NCI-H82 treated with DMSO at 0.1 percent for 48 hours (cell line): ENCODE data around the gene SPIB.
"Not testable (repeated sequence)": the region's sequence is repeated elsewhere in the genome, so short reads cannot be mapped to it uniquely, and the experiment has no call there.

Experiments used
- DNase-seq: peaks from one replicate; lab custom pipeline; 2025; ENCODE audit not compliant: unreplicated experiment; lab: John Stamatoyannopoulos, UW

SPIB gene

GRCh38 chr19:50418176-50419021 is at the start of gene SPIB:
Gene SPIB (plus strand): TSS chr19:50418938. CDS start chr19:50418963, 25 bp downstream.
- no peak for DNase-seq

GRCh38 chr19:50371914-50372475 is 46.7 kb upstream of the SPIB start:
- DNase-seq = no peak

DNA sequence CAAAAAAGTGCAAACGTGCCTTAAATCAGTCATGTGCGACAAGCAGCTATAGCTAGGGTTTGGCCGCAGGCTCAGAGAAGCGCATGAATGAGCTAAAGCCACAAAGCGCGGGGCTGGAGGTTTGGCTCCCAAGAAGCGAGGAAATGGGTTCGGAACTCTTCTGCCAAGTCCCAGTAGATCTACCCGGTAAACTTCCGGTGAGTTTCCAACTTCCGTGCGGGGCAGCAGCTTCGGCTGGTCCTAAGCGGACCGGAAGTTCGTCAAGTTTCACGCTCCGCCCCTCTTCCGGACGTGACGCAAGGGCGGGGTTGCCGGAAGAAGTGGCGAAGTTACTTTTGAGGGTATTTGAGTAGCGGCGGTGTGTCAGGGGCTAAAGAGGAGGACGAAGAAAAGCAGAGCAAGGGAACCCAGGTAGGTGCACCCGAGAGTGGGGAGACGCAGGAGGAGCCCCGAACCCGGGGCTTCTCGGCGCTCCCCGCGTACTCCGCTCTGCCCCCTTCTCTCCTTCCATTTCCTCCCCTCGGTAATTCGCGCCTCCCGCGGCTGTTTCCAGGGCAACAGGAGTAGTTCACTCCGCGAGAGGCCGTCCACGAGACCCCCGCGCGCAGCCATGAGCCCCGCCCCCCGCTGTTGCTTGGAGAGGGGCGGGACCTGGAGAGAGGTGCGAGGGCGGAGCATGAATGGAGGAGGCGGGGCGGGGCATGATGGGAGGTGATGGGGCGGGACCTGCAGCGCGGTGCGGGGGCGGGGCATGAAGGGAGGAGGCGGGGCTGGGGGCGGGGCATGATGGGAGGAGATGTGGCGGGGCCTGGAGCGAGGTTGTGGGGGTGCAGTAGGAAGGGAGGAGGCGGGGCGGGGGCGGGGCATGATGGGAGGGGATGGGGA is 42.3 kb upstream of the SPIB start, which contains the start of gene NR1H2:
NR1H2 (plus strand) TSS at position 292 of the 885 bp plus-strand sequence. CDS start 1,149 bp downstream, outside the sequence.
- DNase-seq = peak; percentile 85

DNA sequence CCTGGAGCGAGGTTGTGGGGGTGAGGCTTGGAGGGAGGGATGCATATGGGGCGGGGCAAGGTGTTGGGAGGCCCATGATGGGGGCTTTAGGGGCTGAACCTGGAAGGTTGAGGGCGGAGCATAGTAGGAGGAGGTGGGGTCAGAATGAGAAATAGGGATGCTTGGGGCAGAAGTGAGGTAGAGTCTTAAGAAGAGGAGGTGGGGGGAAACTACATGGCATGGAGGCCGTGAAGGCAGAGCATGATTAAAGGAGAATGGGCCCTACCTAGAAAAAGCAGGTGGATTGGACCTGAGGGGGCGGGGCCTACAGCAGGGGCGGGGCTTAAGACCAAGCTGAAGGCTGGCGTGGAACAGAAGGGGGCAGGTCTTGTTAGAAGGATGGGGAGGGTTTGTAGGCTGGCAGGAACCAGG is 41.7 kb upstream of the SPIB start:
- no peak for DNase-seq

DNA sequence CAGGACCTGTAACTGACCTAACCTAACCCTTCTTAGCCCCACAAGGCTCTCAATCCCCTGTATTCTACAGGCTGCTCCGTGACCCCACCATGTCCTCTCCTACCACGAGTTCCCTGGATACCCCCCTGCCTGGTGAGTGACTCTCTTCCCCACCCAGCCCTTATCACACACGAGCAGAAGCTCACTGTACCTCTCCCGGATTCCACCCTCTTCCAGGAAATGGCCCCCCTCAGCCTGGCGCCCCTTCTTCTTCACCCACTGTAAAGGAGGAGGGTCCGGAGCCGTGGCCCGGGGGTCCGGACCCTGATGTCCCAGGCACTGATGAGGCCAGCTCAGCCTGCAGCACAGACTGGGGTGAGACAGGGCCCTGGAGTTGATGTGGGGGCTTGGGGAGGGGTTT is 41.2 kb upstream of the SPIB start:
- no peak for DNase-seq

GRCh38 chr19:50378169-50378862 is 40.4 kb upstream of the SPIB start:
- DNase-seq = no peak

- DNase-seq = no peak
Measured at GRCh38 chr19:50378863-50379236, 39.9 kb upstream of the SPIB start.

DNA sequence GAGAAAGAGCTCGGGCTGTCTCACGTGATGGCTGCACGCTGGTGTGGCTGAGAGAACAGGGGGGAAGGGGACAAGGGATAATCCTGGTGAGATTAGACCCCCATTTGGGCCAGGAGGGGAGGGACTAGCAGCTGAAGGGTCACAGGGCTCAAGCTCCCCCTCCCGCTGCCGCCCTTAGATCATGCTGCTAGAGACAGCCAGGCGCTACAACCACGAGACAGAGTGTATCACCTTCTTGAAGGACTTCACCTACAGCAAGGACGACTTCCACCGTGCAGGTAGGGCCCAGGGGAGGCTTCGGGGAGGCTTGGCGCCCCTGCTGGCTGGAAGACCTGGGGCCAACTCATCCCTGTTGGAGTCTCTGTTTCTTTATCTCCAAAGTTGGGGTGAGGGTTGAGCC is 39.1 kb upstream of the SPIB start:
- no peak for DNase-seq

DNA sequence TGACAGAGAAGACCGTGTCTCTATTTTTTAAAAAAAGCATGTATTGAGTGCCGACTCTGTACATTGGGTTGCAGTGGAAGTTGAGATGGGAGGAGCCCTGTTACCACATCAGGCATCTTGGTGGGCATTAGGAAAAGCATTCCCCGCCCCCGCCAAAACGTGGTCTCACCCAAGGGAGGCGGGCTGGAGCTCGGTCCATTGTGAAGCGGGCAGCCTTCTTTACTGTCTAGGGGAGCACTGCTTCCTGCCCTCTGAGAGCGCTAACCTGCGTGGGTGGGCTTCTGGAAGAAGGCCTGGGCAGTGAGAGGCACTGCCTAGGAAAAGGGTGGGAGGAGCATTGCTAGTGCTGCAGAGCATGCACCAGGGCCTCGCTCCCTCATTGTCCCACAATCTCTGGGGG is 38.6 kb upstream of the SPIB start:
- DNase-seq = no peak

GRCh38 chr19:50380751-50381151 is 38.0 kb upstream of the SPIB start:
- DNase-seq = no peak

GRCh38 chr19:50381881-50382729 is 36.6 kb upstream of the SPIB start:
- no peak for DNase-seq

DNA sequence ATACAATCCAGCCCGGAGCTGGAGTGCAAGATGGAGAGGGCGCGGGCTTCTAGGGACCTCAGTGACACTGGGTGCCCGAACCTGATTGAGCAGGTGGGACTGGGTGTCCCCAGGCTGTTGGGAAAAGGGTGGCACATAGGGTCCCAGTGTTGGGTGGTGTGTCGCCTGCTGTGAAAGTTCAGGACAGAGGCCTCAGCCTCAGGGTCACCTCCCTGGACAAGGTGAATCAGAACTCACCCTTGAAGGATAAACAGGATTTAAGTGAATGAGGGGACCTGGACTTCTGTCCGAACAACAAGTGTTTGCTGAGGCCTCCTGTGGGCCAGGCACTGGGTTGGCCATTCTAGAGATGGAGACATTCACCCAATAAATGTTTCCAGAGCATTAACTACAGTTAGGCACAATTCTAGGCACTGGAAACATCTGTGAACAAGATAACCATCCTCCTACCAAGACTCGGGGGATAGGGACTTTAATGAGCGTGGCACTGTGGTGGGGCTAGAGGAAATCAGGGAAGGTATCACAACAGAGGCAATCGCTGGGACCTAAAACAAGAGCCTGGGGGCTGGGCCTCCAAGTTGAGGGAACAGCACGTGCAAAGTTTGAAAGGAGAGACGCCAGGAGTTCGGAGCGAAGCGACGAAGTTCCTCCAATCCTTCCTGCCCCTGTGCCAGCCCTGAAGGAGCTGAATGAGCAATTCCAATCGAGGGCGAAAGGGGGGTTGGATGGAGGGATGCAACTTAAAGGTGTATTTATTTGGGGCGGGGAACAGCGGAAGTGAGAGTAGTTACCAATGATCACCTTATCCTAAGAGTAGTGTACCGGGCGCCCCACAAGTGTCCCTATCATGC is 35.5 kb upstream of the SPIB start:
- no peak for DNase-seq

DNA sequence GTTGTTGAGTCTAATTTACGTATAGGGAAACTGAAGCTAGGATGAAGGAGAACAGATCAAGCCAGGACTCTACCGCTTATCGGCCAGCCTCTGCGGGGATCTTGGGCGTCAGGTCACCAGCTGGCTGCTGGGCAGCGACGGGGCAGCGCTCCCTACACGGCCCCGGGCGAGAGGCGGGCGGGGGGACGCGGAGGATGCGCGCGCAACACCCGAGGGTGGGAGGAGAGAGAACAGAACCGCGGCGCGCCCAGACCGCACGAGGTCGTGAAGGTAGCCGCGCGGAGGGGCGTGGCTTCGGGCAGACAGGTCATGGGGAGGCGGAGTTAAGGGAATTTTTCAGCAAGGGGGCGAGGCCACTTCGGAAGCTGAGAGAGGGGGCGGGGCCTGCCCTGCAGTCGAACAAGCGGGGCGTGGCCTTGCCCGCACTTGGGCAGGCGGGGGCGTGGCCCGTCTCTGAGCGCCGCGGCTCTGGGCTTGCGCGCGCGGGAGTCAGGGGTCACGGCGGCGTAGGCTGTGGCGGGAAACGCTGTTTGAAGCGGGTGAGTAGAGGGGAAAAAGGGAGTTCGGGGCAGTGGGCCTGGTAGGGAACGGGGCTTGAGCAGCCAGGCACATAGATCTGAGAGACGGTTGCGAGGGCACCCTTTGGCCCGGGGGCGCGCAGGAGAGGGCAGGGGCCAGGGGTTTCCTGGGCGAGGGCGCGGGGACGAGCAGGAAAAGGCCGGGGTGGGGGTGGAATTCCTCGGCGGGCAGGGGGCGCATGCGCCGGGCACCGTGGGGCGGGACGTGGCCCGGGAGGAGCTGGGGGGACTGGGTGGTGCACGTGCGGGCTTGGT is 34.7 kb upstream of the SPIB start, which contains the start of gene POLD1:
POLD1 (plus strand) TSS at position 496 of the 833 bp plus-strand sequence. CDS start 14,505 bp downstream, outside the sequence.
- peak; percentile 96 for DNase-seq

GRCh38 chr19:50384685-50385535 is 33.8 kb upstream of the SPIB start:
- no peak for DNase-seq

DNA sequence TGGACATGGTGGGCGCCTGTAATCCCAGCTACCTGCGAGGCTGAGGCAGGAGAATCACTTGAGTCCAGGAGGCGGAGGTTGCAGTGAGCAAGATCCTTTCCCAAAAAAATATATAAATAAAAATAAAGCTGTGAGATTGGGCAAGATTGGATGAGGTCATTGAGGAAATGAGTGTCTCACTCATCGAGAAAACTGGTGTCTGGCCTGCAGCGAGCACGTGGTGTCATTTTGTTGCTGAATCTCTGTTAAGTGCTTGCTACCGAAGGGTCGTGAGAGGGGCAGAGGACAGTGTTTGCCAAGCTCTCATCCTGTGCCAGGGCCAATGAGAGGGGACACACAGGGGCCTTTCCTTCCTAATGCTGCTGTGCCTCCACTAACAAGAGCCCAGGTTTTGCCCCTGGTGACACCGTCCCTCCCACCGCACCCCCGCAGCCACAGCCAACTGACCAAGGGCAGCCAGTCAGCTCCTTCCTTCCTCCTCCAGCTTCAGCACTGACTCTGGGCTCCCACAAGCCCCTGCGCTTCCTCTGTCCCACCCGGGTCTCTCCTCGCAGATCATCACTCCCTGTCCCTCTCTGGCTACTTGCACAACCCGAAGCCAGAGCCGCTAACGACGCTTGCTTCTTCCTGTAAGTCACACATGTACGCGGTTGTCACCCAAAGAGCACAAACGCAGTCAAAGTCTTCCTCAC is 31.4 kb upstream of the SPIB start:
- no peak for DNase-seq

DNA sequence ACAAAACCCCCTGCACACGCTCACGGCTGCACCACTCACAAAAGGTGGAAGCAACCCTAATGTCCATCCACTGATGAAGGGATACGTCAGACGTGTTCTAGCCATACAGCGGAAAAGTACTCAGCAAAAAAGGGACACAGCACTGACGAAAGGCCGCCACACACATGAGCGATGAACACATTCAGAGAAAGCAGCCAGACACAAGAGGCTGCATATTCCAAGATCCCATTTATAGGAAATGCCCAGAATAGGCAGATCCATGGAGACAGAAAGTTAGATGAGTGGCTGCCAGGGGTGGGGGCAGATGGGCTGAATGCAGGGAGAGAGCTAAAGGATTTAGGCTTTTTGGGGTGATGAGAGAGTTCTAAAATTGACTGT is 30.9 kb upstream of the SPIB start:
- no peak for DNase-seq

DNA sequence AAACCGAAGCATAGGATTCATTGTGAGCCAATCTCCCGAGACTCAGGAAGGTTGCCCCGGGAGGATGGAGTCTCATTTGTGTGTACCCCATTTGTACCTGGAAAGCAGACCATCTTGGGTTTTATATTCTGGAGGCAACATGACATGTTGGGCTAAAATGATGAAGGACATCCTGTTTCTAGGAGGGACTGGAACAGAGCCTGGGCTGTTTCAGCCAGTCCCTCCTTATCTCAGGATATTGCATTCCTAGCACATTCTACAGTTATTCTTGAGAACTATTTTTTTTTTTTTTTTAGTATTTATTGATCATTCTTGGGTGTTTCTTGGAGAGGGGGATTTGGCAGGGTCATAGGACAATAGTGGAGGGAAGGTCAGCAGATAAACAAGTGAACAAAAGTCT is 28.4 kb upstream of the SPIB start:
- DNase-seq = not testable (repeated sequence)
